K562 (cell line): ENCODE results near the gene PM20D1.
A peak's percentile ranks its signal among the peaks of the same experiment; 100 is the strongest.

Source experiments
- ATF1 ChIP-seq, 2 experiments: fragments of 450-650 bp in 1 of 2; IDR thresholded peaks; 2 replicates each; pipeline ENCODE4 v1.6.1; 2016; ENCODE audit warnings: missing compliant biosample characterization in 1 of 2, missing genetic modification characterization in 1 of 2
- MED1 ChIP-seq: sonication (generic); formaldehyde crosslinking; IDR thresholded peaks from 2 replicates; pipeline ENCODE4 v1.8.1; 2023; ENCODE audit warnings: missing genetic modification reagents, borderline replicate concordance
- SMARCB1 ChIP-seq: IDR thresholded peaks from 2 replicates; pipeline ENCODE4 v1.6.1; 2011; ENCODE audit warnings: improper control_type of control experiment, low read depth; ENCODE audit not compliant: insufficient read length
- TCF7 ChIP-seq: sonication (generic); IDR thresholded peaks from 2 replicates; pipeline ENCODE4 v1.6.1; 2016; ENCODE audit warnings: antibody characterized with exemption, borderline replicate concordance
- THAP7 ChIP-seq: fragments of 250-450 bp; sonication (Bioruptor Pico); IDR thresholded peaks from 2 replicates; pipeline ENCODE4 v1.5.0; 2021
- ZBTB33 ChIP-seq: sonication (generic); formaldehyde crosslinking; IDR thresholded peaks from 2 replicates; pipeline ENCODE4 v1.8.1; 2023; ENCODE audit warnings: mild to moderate bottlenecking, missing genetic modification reagents
- TF ChIP-seq, protein P1 (sequence below), 3 experiments: IDR thresholded peaks in 2 of 3; conservative IDR thresholded peaks in 1 of 3; 2 replicates each; pipeline ENCODE4 v1.5.1; 2011 to 2012; ENCODE audit warnings: low read length in 3 of 3, mild to moderate bottlenecking in 3 of 3, control low read depth in 2 of 3, improper control_type of control experiment in 1 of 3, inconsistent platforms in 1 of 3, low read depth in 1 of 3, mixed read lengths in 1 of 3, moderate library complexity in 1 of 3; ENCODE audit not compliant: insufficient read depth in 2 of 3
- TF ChIP-seq, protein P2 (sequence below), 2 experiments: fragments of 450-650 bp; formaldehyde crosslinking in 1 of 2; IDR thresholded peaks; 2 replicates each; pipeline versions ENCODE4 v1.4.0 to v1.6.1; 2014 to 2020; ENCODE audit warnings: mild to moderate bottlenecking in 2 of 2, borderline replicate concordance in 1 of 2, low read depth in 1 of 2

- TF ChIP-seq MED1 (CRISPR knock-in tag) (no peak), ATF1 (CRISPR knock-in tag; IDR thresholded peaks at IDR 0.05) (no peak), ATF1 (tag; IDR thresholded peaks at IDR 0.05) (no peak), TCF7 (no peak), THAP7 (CRISPR knock-in tag) (no peak), ZBTB33 (CRISPR knock-in tag) (no peak), SMARCB1 (no peak)
- TF ChIP-seq, protein P1, sequence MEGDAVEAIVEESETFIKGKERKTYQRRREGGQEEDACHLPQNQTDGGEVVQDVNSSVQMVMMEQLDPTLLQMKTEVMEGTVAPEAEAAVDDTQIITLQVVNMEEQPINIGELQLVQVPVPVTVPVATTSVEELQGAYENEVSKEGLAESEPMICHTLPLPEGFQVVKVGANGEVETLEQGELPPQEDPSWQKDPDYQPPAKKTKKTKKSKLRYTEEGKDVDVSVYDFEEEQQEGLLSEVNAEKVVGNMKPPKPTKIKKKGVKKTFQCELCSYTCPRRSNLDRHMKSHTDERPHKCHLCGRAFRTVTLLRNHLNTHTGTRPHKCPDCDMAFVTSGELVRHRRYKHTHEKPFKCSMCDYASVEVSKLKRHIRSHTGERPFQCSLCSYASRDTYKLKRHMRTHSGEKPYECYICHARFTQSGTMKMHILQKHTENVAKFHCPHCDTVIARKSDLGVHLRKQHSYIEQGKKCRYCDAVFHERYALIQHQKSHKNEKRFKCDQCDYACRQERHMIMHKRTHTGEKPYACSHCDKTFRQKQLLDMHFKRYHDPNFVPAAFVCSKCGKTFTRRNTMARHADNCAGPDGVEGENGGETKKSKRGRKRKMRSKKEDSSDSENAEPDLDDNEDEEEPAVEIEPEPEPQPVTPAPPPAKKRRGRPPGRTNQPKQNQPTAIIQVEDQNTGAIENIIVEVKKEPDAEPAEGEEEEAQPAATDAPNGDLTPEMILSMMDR (IDR thresholded peaks at IDR 0.05 in 2 of 3, conservative IDR thresholded peaks at IDR 0.05 in 1 of 3; ENCODE audit: insufficient read depth in 2 of 3, low read depth in 1 of 3, low read length in 3 of 3) = no peak
- TF ChIP-seq, protein P2, sequence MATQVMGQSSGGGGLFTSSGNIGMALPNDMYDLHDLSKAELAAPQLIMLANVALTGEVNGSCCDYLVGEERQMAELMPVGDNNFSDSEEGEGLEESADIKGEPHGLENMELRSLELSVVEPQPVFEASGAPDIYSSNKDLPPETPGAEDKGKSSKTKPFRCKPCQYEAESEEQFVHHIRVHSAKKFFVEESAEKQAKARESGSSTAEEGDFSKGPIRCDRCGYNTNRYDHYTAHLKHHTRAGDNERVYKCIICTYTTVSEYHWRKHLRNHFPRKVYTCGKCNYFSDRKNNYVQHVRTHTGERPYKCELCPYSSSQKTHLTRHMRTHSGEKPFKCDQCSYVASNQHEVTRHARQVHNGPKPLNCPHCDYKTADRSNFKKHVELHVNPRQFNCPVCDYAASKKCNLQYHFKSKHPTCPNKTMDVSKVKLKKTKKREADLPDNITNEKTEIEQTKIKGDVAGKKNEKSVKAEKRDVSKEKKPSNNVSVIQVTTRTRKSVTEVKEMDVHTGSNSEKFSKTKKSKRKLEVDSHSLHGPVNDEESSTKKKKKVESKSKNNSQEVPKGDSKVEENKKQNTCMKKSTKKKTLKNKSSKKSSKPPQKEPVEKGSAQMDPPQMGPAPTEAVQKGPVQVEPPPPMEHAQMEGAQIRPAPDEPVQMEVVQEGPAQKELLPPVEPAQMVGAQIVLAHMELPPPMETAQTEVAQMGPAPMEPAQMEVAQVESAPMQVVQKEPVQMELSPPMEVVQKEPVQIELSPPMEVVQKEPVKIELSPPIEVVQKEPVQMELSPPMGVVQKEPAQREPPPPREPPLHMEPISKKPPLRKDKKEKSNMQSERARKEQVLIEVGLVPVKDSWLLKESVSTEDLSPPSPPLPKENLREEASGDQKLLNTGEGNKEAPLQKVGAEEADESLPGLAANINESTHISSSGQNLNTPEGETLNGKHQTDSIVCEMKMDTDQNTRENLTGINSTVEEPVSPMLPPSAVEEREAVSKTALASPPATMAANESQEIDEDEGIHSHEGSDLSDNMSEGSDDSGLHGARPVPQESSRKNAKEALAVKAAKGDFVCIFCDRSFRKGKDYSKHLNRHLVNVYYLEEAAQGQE (IDR thresholded peaks at IDR 0.05; ENCODE audit: borderline replicate concordance) = 0 out of 2 replicates have a peak, but pooled peaks have one; percentile 12
- TF ChIP-seq, protein P2 (CRISPR knock-in tag; IDR thresholded peaks at IDR 0.05; ENCODE audit: low read depth) = no peak
Measured at GRCh38 chr1:205811660-205812059, 38.3 kb downstream of the PM20D1 start.
